MM.1S (cell line): ENCODE data around the gene GPI.

Experiments
- CTCF ChIP-seq: fragments of 300-600 bp; sonication (generic); IDR thresholded peaks from 2 replicates; pipeline ENCODE4 v1.5.1; 2016; ENCODE audit warnings: antibody characterized with exemption, low read length, mixed read lengths
- EZH2phosphoT487 ChIP-seq: fragments of 300-600 bp; sonication (generic); IDR thresholded peaks from 2 replicates; pipeline ENCODE4 v1.6.1; 2018; ENCODE audit warnings: antibody characterized with exemption, low read length

- TF ChIP-seq CTCF (no peak), EZH2phosphoT487 (no peak)
Observed at GRCh38 chr19:34391813-34392212, 26.8 kb downstream of the GPI start.
